HG03196 (cell line): Measurements from ENCODE around the gene SLX9.
"Not testable (repeated sequence)": the region's sequence is repeated elsewhere in the genome, so short reads cannot be mapped to it uniquely, and the experiment has no call there.

Source experiments
- ATAC-seq: cut with Tn5 transposase; IDR thresholded peaks from one replicate; pipeline ENCODE4 v1.9.1; 2021; ENCODE audit not compliant: unreplicated experiment

SLX9 gene

DNA sequence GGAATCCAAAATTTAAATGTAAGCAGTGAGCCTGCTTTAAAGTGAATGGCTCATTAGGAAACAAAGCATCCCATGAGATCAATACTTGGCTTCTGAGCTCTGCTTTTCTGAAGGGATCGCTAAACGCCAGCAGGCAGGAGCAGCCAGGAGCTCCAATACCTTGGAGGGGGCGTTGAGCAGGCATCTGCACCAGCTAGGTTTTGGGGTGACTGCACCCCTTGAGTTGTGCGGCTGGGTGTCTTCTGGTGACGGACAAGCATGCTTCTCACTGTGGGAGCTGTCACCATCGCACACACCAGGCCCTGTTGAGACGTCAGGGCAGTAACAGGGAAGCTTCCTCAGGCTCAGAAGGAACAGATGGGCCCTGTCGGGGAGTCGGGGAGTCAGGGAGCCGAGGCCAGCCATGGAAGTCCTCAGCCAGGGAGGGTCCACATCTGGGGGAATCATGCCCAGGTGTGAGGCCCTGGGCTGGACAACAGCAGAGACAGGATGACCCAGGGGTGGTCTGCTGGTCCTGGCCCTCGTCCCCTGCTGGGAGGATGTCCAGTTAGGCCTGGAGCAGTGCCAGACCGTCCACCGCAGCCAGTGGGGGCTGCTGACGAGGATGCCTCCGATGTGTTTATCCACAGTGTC is 76.7 kb downstream of the SLX9 start:
- no peak for ATAC-seq

DNA sequence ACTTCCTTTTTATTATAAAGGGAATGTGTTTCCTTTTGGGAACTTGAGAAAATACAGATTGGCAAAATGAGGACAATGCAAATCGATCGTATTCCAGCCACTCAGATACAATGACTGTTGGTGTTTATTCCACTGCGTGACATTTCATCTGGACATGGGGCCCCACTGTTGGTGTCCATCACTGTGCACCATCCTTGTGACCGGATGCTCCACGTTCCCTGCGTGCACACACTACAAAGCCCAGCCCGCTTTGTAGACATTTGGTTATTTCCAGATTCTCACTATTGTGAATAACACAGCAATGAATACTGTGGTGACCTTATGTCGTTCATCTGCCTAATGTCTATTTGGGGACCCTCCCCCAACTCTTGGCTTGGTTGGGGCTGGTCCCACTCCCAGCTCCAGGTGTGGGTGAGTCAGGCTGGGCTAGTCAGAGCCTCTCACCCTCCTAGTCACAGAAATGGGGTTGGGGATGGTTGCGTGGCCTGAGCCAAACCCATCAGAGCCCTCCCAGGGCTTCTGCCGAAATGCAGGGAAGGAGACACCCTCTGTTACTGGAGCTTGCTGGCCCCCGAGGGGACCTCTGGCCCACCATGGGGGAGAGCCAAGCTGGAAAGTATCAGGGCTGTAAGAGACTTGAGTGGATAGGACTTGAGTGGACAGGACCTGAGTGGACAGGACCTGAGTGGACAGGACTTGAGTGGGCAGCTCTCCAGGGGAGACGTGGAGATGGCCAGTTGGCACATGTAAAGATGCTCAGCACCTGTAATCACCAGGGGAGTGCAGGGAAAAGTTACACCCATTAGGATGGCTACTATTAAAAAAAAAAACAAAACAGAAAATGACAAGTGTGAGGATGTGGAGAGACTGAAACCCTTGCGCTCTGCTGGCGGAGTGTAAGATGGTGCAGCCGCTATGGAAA is 77.5 kb downstream of the SLX9 start:
- no peak for ATAC-seq

DNA sequence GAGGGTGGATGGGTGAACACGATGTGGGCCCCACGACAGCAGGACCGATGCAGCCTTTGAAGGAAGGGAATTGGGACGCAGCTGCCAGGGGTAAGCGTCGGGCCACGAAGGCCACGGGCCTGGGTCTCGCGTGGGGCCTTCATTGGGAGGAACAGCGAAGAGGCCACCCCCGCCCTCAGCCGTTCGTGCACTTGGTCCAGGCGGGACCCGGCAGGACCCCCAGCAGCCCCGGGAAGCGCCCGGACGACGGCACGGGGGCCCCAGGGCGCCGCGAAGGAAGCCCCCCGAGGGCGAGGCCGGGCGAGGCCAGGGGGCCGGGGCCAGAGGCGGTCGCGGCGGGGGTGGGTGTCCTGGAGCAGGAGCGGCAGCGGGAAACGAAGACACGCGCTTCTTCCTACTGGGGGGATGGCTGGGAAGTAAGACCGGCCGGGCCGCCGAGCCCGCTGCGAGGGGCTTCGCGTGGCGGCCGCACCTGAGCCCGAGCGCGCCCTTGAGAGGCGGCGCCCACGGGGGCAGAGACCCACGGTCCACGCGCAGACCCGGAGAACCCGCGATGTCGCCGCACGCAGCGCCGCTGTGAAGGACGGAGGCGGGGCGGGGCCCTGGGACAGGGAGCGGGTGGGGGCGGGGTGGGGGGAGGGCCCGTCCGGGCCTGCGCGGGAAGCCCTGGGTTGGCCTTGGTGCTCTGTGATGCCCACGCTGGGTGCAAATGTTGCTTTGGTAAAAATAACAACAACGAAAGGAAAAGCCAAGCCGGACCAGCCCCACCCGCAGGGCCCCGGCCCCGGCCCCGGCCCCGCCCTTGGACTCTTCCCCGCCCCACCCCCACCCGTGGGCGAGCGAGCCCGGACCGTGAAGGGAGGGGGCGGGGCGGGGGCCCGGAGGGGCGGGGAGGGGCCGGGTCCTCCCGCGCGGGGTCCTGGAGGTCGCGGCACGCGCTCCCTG is 78.6 kb downstream of the SLX9 start:
- no peak for ATAC-seq

GRCh38 chr21:45019076-45019886 is 79.5 kb downstream of the SLX9 start:
- ATAC-seq: no peak

DNA sequence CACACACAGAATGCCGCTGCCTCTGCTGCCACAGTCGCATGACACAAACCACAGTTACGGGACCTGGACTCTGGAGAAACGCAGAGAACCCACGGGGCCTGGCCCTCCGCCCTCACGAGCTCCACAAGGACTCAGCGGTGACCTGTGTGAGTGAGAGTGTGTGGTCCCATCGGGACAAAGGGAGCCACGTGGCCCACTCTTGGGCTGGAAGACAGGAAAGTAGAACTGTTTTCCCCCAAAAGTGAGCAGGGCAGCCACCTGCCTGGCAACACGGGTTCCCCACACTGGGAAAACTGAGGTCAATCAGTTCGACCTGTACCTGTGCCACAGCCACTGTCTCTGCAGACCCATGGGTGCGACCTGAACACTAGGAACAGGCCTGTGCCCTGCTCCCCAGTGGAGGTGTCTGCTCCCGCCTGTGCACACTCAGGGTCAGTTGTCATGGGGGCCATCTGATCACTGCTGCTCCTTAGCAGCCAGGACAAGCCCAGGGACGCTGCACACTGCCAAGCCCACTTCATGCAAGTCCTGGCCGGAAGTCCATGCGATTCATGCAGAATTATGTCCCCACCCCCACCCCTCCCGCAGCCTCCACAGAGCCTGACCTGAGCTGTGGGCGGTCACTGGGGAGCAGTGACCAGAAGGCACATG is 80.2 kb downstream of the SLX9 start:
- ATAC-seq: no peak

DNA sequence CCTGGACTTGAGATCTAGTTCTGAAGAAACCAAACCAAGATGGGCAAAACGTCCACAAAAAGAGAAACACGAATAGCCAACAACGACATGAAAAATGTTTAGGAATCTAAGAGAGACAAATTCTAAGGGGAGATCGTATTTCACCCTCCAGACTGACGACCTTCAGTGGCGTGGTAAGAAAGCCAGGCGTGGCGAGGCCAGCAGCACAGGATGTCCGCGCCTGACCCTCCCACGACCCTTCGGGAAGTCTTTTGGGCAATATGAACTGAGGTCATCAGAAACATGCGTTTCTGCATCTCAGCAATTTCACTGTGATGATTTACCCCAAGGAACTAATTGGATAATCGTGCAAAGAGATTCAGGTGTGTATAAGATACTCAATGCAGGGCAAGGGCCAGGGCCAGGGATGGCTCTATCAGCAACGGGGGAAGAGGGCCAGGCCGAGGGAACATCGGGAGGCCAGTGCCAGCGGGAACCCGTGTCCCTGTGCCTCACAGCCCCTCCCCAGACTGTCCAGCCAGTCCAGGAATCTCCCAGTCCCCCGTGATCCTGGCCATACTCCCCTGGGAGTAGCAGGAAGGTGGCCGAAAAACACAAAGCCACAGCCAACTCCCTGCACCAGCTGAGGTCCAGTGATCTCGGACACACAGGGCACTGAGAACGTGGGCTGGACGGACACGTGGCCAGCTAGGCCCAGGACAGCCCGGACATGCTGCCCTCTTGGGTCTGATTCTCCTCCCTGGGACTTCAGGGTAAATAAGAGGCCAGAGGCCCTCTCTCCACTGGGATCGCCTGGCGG is 81.0 kb downstream of the SLX9 start:
- ATAC-seq: no peak

GRCh38 chr21:45021428-45022347 is 81.9 kb downstream of the SLX9 start:
- no peak for ATAC-seq

- no peak for ATAC-seq
Measured at GRCh38 chr21:45022348-45022675, 82.5 kb downstream of the SLX9 start.

DNA sequence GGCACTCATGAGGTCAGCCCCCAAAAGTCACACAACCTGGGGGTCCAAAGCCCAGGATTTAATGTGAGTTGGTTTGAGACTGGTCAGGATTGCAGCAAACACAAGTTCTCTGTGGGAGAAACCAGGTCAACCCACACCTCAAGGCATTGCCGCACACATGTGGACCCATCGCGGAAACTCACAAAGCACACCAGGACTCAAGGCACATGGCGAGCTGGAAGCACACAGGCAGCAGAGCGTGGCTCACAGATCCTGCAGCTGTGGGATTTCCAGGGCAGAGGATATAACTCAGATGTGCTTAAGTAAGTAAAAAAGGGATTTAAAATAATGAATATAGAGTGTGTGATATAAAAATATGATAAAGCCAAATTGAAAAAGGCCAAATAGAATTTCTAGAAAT is 82.9 kb downstream of the SLX9 start:
- no peak for ATAC-seq

DNA sequence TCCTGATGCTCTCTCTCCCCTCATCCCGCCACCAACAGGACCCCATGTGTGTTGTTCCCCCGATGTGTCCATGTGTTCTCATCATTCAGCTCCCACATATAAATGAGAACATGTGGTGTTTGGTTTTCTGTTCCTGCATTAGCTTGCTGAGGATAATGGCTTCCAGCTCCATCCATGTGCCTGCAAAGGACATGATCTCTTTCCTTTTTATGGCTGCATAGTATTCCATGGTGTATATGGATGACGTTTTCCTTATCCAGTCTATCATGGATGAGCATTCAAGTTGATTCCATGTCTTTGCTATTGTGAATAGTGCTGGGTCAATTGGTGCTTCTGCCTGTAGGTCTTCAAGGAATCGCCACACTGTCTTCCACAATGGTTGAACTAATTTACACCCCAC is 84.7 kb downstream of the SLX9 start:
- not testable (repeated sequence) for ATAC-seq

DNA sequence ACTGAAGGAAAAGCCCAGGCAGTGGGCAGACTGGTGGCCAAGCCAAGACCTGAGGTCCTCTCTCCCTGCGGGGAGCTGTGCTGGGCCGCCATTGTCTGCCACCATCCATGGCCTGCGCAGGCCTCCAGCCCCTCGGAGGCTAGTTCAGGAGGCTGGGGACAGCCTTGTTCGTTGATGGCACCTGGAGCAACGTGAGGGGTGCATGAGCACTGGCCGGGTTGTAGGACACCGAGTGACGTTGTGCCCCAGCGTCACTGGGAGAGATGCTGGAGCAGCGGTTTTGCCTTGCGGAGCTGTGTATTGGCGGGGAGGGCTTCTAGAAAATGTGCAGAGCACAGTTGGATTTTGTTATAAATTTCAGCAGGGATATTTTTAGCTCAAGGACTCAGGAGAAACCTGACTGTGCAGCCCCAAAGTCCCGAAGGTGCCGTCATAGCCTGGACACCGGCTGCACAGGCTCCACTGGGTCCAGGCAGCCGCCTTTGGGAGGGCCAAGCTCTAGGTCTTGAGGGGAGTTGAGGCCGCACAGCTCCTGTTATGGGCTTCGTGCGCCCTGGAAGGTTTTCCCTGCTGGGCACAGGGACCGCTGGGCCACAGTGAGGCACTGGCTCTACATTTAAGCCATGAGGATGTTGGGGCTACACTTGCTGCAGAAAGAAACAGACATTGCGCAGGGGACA is 86.4 kb downstream of the SLX9 start:
- ATAC-seq: no peak
